Left ventricle myocardium inferior (tissue), 1 donor: ENCODE data around the gene ZNF438. TPM values are rescaled to one million over a fixed set of nuclear protein-coding genes. Genes with fewer than 3 reads are reported as not detected.
A peak's percentile ranks its signal among the peaks of the same experiment; 100 is the strongest.
"Not testable (repeated sequence)": the region's sequence is repeated elsewhere in the genome, so short reads cannot be mapped to it uniquely, and the experiment has no call there.

ENCODE experiments used
- DNase-seq: peaks from one replicate; pipeline ENCODE4 v3.0.0-alpha.2; 2020
- H3K27ac ChIP-seq: fragments of 200-600 bp; replicated peaks from 2 replicates; pipeline ENCODE4 v1.8.0; 2021
- H3K27me3 ChIP-seq: fragments of 200-600 bp; 2 replicates; pipeline ENCODE4 v1.8.0; 2021; ENCODE audit warnings: low read depth
- H3K36me3 ChIP-seq: fragments of 200-600 bp; 2 replicates; pipeline ENCODE4 v1.8.0; 2021
- H3K4me1 ChIP-seq: fragments of 200-600 bp; 2 replicates; pipeline ENCODE4 v1.8.0; 2021
- H3K4me3 ChIP-seq: fragments of 200-600 bp; 2 replicates; pipeline ENCODE4 v1.8.0; 2021; ENCODE audit warnings: mild to moderate bottlenecking, moderate library complexity
- H3K9me3 ChIP-seq: fragments of 200-600 bp; replicated peaks from 2 replicates; pipeline ENCODE4 v1.8.0; 2021
- intact Hi-C: fragments of 100-400 bp; cut with micrococcal nuclease; formaldehyde crosslinking; loops from one replicate; pipeline ENCODE4 v1.11.0; 2022
- total RNA-seq: library from RNA; stranded (reverse); fragmentation: NEBNext Ultra II Directional; extraction: Animal tissue kit (Norgen Biotek cat#: 25700); gene quantifications from one replicate; pipeline ENCODE4 v1.2.1, GENCODE V29; 2021
- TF ChIP-seq, protein P1 (sequence below): fragments of 200-600 bp; IDR thresholded peaks from 2 replicates; pipeline ENCODE4 v1.8.0; 2021; ENCODE audit warnings: antibody characterized with exemption, mild to moderate bottlenecking, borderline replicate concordance
- donor health status: DM: no; HTN: yes; CAD: no; lungs with severe emphysema.

Gene ZNF438
- total RNA-seq, 1 donor from 2014 or later = 13.2 TPM

DNA sequence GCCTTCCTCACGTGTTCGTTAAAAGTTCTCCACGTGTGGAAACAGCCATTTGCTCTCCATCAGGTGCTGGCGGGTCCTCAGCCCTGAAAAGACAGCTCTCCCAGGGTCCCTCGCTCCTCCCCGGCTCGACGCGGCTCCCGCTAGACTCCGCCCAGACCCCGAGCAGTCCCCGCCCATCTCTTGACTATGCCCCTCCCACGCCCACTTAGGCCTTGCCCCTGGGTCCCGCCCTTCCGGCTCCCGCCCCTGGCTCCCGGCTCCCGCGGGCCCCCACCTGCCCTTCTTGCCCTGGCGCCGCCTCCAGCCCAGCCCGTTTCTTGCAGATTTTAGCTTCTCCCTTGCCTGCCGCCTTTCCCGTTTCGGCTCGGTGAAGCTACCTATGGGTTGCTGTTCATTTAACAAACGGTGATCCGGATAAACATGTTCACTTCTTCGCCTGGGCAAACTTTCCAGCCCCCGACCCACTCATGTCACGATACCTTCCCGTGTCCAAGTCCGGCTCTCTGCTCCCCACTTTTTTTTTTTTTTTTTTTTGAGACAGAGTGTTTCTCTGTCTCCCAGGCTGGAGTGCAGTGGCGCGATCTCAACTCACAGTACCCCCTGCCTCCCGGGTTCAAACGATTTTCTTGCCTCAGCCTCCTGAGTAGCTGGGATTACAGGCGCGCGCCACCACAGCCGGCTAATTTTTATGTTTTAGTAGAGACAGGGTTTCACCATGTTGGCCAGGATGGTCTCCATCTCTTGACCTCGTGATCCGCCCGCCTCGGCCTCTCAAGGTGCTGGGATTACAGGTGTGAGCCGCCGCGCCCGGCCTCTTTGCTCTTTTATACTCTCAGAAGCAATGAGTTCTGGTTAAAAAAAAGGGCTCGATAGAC lies 830 bp upstream of the ZNF438 start:
- TF ChIP-seq, protein P1, sequence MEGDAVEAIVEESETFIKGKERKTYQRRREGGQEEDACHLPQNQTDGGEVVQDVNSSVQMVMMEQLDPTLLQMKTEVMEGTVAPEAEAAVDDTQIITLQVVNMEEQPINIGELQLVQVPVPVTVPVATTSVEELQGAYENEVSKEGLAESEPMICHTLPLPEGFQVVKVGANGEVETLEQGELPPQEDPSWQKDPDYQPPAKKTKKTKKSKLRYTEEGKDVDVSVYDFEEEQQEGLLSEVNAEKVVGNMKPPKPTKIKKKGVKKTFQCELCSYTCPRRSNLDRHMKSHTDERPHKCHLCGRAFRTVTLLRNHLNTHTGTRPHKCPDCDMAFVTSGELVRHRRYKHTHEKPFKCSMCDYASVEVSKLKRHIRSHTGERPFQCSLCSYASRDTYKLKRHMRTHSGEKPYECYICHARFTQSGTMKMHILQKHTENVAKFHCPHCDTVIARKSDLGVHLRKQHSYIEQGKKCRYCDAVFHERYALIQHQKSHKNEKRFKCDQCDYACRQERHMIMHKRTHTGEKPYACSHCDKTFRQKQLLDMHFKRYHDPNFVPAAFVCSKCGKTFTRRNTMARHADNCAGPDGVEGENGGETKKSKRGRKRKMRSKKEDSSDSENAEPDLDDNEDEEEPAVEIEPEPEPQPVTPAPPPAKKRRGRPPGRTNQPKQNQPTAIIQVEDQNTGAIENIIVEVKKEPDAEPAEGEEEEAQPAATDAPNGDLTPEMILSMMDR = no peak
- H3K9me3 ChIP-seq = no peaks in the 10 kb centered on the region
- peak; percentile 96 for DNase-seq
- peaks cover 55% of the 10 kb centered on the region for H3K4me1 ChIP-seq
- H3K27ac ChIP-seq = peak overlapping the region; percentile 100
- intact Hi-C loops = loop anchor here (10.0 kb wide), 1 partner anchor 248 kb away; no protein-coding TSS in a partner anchor
- H3K27me3 ChIP-seq = no peaks in the 10 kb centered on the region
- peak overlapping the region; percentile 76 for H3K4me3 ChIP-seq
- no peaks in the 10 kb centered on the region for H3K36me3 ChIP-seq

DNA sequence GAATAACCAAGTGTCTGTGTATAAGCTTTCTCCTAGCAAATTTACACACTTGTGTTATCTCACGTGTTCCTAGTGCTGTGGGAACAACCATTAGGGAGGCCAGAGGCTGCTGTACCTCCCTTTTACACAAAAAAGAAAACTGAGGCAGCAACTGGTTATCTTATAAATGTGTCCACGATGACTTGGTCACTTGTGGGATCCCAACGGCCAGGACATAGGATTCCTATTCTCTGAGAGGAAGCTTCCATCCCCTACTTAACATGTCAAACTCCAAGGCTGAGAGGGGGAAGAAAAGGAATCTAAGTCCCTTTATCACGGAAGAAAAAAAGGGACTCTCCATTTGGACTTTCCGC lies 484 bp downstream of the ZNF438 start:
- peak overlapping the region; percentile 100 for H3K27ac ChIP-seq
- H3K36me3 ChIP-seq = no peaks in the 10 kb centered on the region
- peak overlapping the region; percentile 76 for H3K4me3 ChIP-seq
- peaks cover 55% of the 10 kb centered on the region for H3K4me1 ChIP-seq
- H3K9me3 ChIP-seq = no peaks in the 10 kb centered on the region
- no peak for DNase-seq
- H3K27me3 ChIP-seq = no peaks in the 10 kb centered on the region
- TF ChIP-seq, protein P1 = no peak
- intact Hi-C loops = loop anchor here (10.0 kb wide), 1 partner anchor 246 kb away; no protein-coding TSS in a partner anchor

DNA sequence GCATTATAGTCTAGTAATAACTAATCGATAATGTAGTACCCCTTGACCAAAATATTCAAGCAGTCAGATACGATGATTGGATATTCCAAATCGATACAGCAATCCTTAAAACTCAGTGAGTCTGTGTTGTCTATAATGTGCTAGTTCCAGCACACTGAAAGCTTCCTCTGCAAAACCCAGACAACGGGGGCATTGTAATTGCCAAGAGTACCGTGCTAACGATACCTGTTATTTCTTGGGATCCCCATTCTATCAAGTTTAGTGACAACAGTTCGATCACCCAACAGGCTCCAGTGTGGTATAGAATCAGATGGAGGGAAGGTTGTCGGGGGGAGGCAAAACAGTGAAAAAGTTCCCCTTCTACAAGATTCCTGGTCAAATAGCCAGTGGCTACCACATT lies 865 bp downstream of the ZNF438 start:
- no peaks in the 10 kb centered on the region for H3K36me3 ChIP-seq
- intact Hi-C loops = loop anchor here (10.0 kb wide), 1 partner anchor 246 kb away; no protein-coding TSS in a partner anchor
- no peaks in the 10 kb centered on the region for H3K27me3 ChIP-seq
- H3K9me3 ChIP-seq = no peaks in the 10 kb centered on the region
- TF ChIP-seq, protein P1 = no peak
- peak overlapping the region; percentile 76 for H3K4me3 ChIP-seq
- DNase-seq = no peak
- H3K4me1 ChIP-seq = peaks cover 55% of the 10 kb centered on the region
- H3K27ac ChIP-seq = peak overlapping the region; percentile 100

DNA sequence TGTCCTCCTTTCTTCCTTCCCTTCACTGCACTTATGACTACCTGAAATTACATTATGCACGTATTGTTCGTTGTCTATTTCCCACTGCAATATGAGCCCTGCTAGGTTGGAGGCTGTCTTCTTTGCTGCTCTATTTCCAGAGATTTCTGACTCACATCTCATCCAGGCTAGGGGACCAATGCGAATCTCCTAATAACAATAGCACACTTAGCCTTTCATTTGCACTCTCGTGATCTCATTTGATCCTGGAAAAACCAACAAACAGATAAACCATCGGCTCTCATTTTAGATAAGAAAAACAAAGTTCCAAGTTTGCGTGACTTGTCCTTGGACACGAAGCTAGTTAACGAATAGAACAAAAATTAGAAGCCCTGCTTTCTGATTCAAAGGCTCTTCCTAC lies 1.4 kb downstream of the ZNF438 start:
- peak overlapping the region; percentile 100 for H3K27ac ChIP-seq
- H3K9me3 ChIP-seq = no peaks in the 10 kb centered on the region
- no peak for DNase-seq
- H3K4me1 ChIP-seq = peaks cover 60% of the 10 kb centered on the region
- peak overlapping the region; percentile 76 for H3K4me3 ChIP-seq
- H3K27me3 ChIP-seq = no peaks in the 10 kb centered on the region
- H3K36me3 ChIP-seq = no peaks in the 10 kb centered on the region
- TF ChIP-seq, protein P1 = no peak
- intact Hi-C loops = loop anchor here (10.0 kb wide), 1 partner anchor 245 kb away; no protein-coding TSS in a partner anchor

DNA sequence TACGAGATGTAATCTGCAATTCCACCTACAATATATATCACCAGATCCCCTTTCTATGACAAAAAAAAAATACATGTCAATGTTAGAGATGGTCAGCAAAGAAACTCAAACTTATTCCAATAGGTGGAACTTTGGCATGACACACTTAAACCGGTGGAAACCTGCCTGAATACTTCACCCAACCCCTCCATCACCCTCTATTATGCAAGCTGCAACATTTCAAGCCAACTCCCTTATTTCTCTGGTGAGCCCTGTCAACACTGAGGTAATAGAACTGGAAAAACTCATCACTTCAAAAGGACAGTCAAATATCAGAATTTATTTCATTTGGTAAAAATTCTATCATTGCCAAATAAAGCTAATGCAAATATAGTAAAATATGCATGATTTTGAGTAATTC lies 3.6 kb downstream of the ZNF438 start:
- Histone ChIP-seq H3K36me3 (no peaks in the 10 kb centered on the region), H3K9me3 (no peaks in the 10 kb centered on the region), H3K4me3 (no peak overlapping the region), H3K27ac (peak overlapping the region; percentile 20), H3K27me3 (no peaks in the 10 kb centered on the region), H3K4me1 (peaks cover 56% of the 10 kb centered on the region)
- no peak for DNase-seq
- TF ChIP-seq, protein P1 = no peak
- intact Hi-C loops = no loop called here

DNA sequence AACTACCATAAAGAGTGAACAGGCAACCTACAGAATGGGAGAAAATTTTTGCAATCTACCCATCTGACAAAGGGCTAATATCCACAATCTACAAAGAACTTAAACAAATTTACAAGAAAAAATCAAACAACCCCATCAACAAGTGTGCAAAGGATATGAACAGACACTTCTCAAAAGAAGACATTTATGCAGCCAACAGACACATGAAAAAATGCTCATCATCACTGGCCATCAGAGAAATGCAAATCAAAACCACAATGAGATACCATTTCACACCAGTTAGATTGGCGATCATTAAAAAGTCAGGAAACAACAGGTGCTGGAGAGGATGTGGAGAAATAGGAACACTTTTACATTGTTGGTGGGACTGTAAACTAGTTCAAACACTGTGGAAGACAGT lies 5.4 kb downstream of the ZNF438 start:
- H3K4me1 ChIP-seq = peaks cover 46% of the 10 kb centered on the region
- intact Hi-C loops, H3K9me3 ChIP-seq, H3K4me3 ChIP-seq, H3K36me3 ChIP-seq, H3K27ac ChIP-seq, DNase-seq, H3K27me3 ChIP-seq: not testable (repeated sequence)
